Suprapubic skin (tissue), 3 donors: ENCODE data around the gene TRPC4.

Source experiments
- POLR2A ChIP-seq, 2 donors: fragments of 450-650 bp; IDR thresholded peaks; one replicate each; pipeline ENCODE4 v1.6.1; 2017; ENCODE audit warnings: antibody characterized with exemption in 2 of 2, mild to moderate bottlenecking in 2 of 2, moderate library complexity in 2 of 2
- TF ChIP-seq, protein P1 (sequence below), 2 donors: fragments of 200-600 bp in 1 of 2; fragments of 450-650 bp in 1 of 2; sonication (generic) in 1 of 2; IDR thresholded peaks; one replicate each; pipeline ENCODE4 v1.5.1; 2016 to 2019; ENCODE audit warnings: antibody characterized with exemption in 2 of 2, mild to moderate bottlenecking in 1 of 2, moderate library complexity in 1 of 2

DNA sequence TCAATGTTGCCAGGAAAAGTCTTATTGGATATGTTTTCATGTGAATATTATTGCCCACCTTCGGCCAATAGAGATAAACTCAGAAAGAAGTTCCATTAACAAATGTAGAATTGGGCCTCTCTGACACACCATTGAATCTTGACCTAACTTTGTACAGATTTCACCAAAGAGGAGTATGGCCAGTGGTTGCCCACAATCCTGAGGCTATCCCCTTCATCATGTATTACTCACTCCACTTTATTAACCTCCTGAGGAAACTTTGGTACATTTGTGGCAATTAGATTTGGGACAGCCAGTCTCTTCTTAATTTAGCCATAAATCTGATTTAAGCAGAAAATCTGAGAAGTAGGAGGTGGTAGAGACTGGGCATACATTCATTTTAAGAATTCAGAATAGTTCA is 217.7 kb downstream of the TRPC4 start:
- TF ChIP-seq, protein P1, sequence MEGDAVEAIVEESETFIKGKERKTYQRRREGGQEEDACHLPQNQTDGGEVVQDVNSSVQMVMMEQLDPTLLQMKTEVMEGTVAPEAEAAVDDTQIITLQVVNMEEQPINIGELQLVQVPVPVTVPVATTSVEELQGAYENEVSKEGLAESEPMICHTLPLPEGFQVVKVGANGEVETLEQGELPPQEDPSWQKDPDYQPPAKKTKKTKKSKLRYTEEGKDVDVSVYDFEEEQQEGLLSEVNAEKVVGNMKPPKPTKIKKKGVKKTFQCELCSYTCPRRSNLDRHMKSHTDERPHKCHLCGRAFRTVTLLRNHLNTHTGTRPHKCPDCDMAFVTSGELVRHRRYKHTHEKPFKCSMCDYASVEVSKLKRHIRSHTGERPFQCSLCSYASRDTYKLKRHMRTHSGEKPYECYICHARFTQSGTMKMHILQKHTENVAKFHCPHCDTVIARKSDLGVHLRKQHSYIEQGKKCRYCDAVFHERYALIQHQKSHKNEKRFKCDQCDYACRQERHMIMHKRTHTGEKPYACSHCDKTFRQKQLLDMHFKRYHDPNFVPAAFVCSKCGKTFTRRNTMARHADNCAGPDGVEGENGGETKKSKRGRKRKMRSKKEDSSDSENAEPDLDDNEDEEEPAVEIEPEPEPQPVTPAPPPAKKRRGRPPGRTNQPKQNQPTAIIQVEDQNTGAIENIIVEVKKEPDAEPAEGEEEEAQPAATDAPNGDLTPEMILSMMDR (IDR thresholded peaks at IDR 0.05), result no peak
- TF ChIP-seq POLR2A (IDR thresholded peaks at IDR 0.05), result no peak
